Thyroid gland (tissue), 4 donors: Measurements from ENCODE around the gene CCR7. TPM values are rescaled to one million over a fixed set of nuclear protein-coding genes. Genes with fewer than 3 reads are reported as not detected.

Source experiments
- DNase-seq, 2 donors: peaks; one replicate each; pipeline ENCODE4 v3.0.0-alpha.2; 2019
- H3K27ac ChIP-seq, 3 donors: fragments of 200-600 bp; sonication (generic); 1 replicate in 2 of 3; 2 replicates in 1 of 3; pipeline ENCODE4 v1.5.1; 2016 to 2019; ENCODE audit warnings: mild to moderate bottlenecking in 1 of 3, moderate library complexity in 1 of 3
- H3K27me3 ChIP-seq: fragments of 200-600 bp; sonication (generic); one replicate; pipeline ENCODE4 v1.5.1; 2019
- H3K36me3 ChIP-seq, 2 donors: fragments of 200-600 bp; sonication (generic); one replicate each; pipeline ENCODE4 v1.5.1; 2016 to 2019
- H3K4me1 ChIP-seq, 2 donors: fragments of 200-600 bp; sonication (generic); one replicate each; pipeline ENCODE4 v1.5.1; 2017 to 2019
- H3K4me3 ChIP-seq, 3 donors: fragments of 200-600 bp; sonication (generic); replicated peaks in 1 of 3; 1 replicate in 2 of 3; 2 replicates in 1 of 3; pipeline ENCODE4 v1.5.1; 2016; ENCODE audit warnings: mild to moderate bottlenecking in 1 of 3
- H3K9me3 ChIP-seq: fragments of 200-600 bp; sonication (generic); one replicate; pipeline ENCODE4 v1.5.1; 2017
- CTCF ChIP-seq, 6 experiments: fragments of 200-600 bp in 3 of 6; fragments of 450-650 bp in 3 of 6; sonication (generic) in 3 of 6; IDR thresholded peaks; one replicate each; pipeline ENCODE4 v1.5.1; 2016 to 2019; ENCODE audit warnings: antibody characterized with exemption in 6 of 6, mild to moderate bottlenecking in 2 of 6, inconsistent platforms in 1 of 6, moderate library complexity in 1 of 6
- POLR2A ChIP-seq, 2 donors: fragments of 450-650 bp; IDR thresholded peaks; one replicate each; pipeline ENCODE4 v1.6.1; 2017; ENCODE audit warnings: antibody characterized with exemption in 2 of 2, mild to moderate bottlenecking in 2 of 2, moderate library complexity in 1 of 2
- WGBS, 2 donors: methylation state at CpG; one replicate each; pipeline ENCODE4 v1.1.5; 2017; 5-methylcytosine and 5-hydroxymethylcytosine counted together
- intact Hi-C: fragments of 100-400 bp; cut with DNase I; formaldehyde crosslinking; loops from one replicate; pipeline ENCODE4 v1.15.1; 2023
- total RNA-seq, 4 donors: library from RNA; depleted of rRNA; stranded (reverse); fragments of >200 nt; gene quantifications; one replicate each; pipeline ENCODE4 v1.2.3, GENCODE V29; 2016

The CCR7 gene
- total RNA-seq, 4 donors from 2014 or later = 0.27 to 1.6 (median 0.93) TPM; not detected in 1

GRCh38 chr17:40542558-40543411 is 22.5 kb downstream of the CCR7 start:
- H3K27me3 ChIP-seq = no peaks in the 10 kb centered on the region
- WGBS, 2 donors = 60 to 65% methylated on average over 14 of the region's 14 CpGs
- peak overlapping the region; percentile 75 to 99 (median 94) for H3K27ac ChIP-seq
- no peaks in the 10 kb centered on the region for H3K9me3 ChIP-seq
- H3K4me1 ChIP-seq = peaks cover 28 to 69% of the 10 kb centered on the region in 2 donors
- no peak overlapping the region for H3K4me3 ChIP-seq
- intact Hi-C loops = no loop called here
- TF ChIP-seq POLR2A (IDR thresholded peaks at IDR 0.05) (no peak), CTCF (IDR thresholded peaks at IDR 0.05) (no peak)
- DNase-seq = peak in 1 of 2 donors; percentile 50
- no peaks in the 10 kb centered on the region for H3K36me3 ChIP-seq

GRCh38 chr17:40541873-40542557 is 23.3 kb downstream of the CCR7 start:
- H3K4me3 ChIP-seq = no peak overlapping the region
- H3K27ac ChIP-seq = peak overlapping the region; percentile 75 to 99 (median 94)
- peak in 1 of 2 donors; percentile 34 for DNase-seq
- H3K9me3 ChIP-seq = no peaks in the 10 kb centered on the region
- WGBS, 2 donors = 62 to 67% methylated on average over 16 to 18 of the region's 18 CpGs
- no peaks in the 10 kb centered on the region for H3K27me3 ChIP-seq
- peak in 1 of 2 donors; percentile 2 for TF ChIP-seq POLR2A (IDR thresholded peaks at IDR 0.05)
- TF ChIP-seq CTCF (IDR thresholded peaks at IDR 0.05) = no peak
- peaks cover 28 to 69% of the 10 kb centered on the region in 2 donors for H3K4me1 ChIP-seq
- H3K36me3 ChIP-seq = no peaks in the 10 kb centered on the region
- intact Hi-C loops = no loop called here

GRCh38 chr17:40541060-40541872 is 24.0 kb downstream of the CCR7 start:
- H3K4me3 ChIP-seq = no peak overlapping the region
- no peak for TF ChIP-seq CTCF (IDR thresholded peaks at IDR 0.05)
- TF ChIP-seq POLR2A (IDR thresholded peaks at IDR 0.05) = no peak
- H3K27ac ChIP-seq = peak overlapping the region; percentile 75 to 99 (median 94)
- H3K27me3 ChIP-seq = no peaks in the 10 kb centered on the region
- no peak for DNase-seq
- no peaks in the 10 kb centered on the region for H3K9me3 ChIP-seq
- WGBS, 2 donors = 70 to 74% methylated on average over 15 to 20 of the region's 20 CpGs
- H3K36me3 ChIP-seq = no peaks in the 10 kb centered on the region
- H3K4me1 ChIP-seq = peaks cover 36 to 76% of the 10 kb centered on the region in 2 donors
- intact Hi-C loops = no loop called here

- Histone ChIP-seq H3K27me3 (no peaks in the 10 kb centered on the region), H3K9me3 (no peaks in the 10 kb centered on the region), H3K4me3 (no peak overlapping the region), H3K27ac (peak overlapping the region in 2 of 3 donors; percentile 94 to 99), H3K36me3 (no peaks in the 10 kb centered on the region), H3K4me1 (peaks cover 42 to 84% of the 10 kb centered on the region in 2 donors)
- no peak for TF ChIP-seq POLR2A (IDR thresholded peaks at IDR 0.05)
- no peak for TF ChIP-seq CTCF (IDR thresholded peaks at IDR 0.05)
- DNase-seq = no peak
- WGBS, 2 donors = 92 to 93% methylated on average over 8 of the region's 8 CpGs
- intact Hi-C loops = no loop called here
Observed at GRCh38 chr17:40540448-40540847, 24.8 kb downstream of the CCR7 start.
